ENCODE data around the gene PXDC1. TPM values are rescaled to one million over a fixed set of nuclear protein-coding genes. Genes with fewer than 3 reads are reported as not detected.

The PXDC1 gene
- total and polyA plus RNA-seq, 4 donors = 21.0 to 53.8 (median 43.3) TPM

DNA sequence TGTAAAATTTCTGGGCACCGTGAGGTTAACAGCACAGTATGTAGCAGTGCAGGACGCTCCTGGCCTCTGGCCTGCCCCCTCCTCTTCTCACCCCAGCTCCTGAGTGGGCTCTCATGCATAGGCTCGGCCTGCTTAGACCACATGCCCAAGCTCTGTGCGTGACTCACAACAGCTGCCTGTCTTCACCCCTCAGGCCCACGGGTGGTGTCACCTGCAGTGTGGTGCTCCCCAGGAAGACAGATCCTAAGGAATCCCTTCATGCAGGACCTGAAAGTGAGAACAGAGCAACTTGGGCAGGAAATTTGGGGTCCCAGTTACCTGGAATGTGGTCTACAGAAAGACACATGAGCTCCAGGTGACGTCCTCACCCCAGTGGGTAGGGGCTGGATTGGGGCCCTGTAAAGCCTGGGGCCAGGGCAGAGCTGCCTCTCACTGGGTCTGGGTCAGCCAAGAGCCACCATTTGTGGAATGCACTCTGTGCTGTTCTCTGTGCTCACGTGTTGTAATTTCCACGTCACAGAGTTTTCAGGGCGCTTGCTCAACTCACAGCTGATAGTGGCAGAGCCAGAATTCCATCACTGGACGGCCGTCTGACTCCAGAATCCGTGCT, 37.0 kb upstream of the PXDC1 start:
- Histone ChIP-seq H3K27me3 (ENCODE audit: control insufficient read depth in 3 of 3, insufficient read depth in 3 of 3, low read length in 2 of 3) (peaks cover 0 to 2% (median 0%) of the 10 kb centered on the region in 3 donors), H3K9me3 (ENCODE audit: control insufficient read depth in 4 of 4, insufficient read depth in 3 of 4, low read length in 3 of 4) (no peaks in the 10 kb centered on the region), H3K4me3 (no peak overlapping the region), H3K9ac (ENCODE audit: insufficient read depth in 1 of 2, low read length in 2 of 2) (no peak overlapping the region), H3K4me1 (ENCODE audit: control insufficient read depth in 5 of 5, insufficient read depth in 5 of 5, low read length in 5 of 5) (no peaks in the 10 kb centered on the region), H3K27ac (ENCODE audit: low read depth in 1 of 2, low read length in 1 of 2) (peak overlapping the region in 1 of 2 donors; percentile 30), H3K36me3 (ENCODE audit: control insufficient read depth in 4 of 4, insufficient read depth in 4 of 4, low read length in 4 of 4) (no peaks in the 10 kb centered on the region)
- ATAC-seq (ENCODE audit: insufficient read depth, low FRiP score) (no peak), DNase-seq (peak in 1 of 3 donors; percentile 40)
- 81 to 84% methylated on average over 12 of the region's 12 CpGs for WGBS, 2 donors
- TF ChIP-seq, protein P1, sequence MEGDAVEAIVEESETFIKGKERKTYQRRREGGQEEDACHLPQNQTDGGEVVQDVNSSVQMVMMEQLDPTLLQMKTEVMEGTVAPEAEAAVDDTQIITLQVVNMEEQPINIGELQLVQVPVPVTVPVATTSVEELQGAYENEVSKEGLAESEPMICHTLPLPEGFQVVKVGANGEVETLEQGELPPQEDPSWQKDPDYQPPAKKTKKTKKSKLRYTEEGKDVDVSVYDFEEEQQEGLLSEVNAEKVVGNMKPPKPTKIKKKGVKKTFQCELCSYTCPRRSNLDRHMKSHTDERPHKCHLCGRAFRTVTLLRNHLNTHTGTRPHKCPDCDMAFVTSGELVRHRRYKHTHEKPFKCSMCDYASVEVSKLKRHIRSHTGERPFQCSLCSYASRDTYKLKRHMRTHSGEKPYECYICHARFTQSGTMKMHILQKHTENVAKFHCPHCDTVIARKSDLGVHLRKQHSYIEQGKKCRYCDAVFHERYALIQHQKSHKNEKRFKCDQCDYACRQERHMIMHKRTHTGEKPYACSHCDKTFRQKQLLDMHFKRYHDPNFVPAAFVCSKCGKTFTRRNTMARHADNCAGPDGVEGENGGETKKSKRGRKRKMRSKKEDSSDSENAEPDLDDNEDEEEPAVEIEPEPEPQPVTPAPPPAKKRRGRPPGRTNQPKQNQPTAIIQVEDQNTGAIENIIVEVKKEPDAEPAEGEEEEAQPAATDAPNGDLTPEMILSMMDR (IDR thresholded peaks at IDR 0.05; ENCODE audit: control extremely low read depth, extremely low read depth) = no peak

DNA sequence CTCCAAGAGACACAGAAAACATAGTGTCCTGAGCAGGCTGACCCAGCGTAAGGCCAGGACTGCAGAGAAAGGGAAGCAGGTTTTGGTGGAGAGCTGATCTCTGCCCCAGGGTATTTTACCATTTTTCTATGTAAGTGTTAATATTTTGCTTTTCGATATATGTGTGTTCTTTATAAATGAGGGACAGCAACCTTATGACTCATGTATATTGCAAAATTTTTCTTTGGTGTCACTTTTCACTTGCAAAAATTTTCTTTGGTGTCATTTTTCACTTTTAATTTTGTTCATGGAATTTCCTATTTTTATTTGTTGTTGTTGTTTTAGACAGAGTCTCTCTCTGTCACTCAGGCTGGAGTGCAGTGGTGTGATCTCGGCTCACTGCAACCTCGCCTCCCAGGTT, 34.6 kb upstream of the PXDC1 start:
- TF ChIP-seq, protein P1 (IDR thresholded peaks at IDR 0.05; ENCODE audit: control extremely low read depth, extremely low read depth) = no peak
- no peak for ATAC-seq (ENCODE audit: insufficient read depth, low FRiP score)

DNA sequence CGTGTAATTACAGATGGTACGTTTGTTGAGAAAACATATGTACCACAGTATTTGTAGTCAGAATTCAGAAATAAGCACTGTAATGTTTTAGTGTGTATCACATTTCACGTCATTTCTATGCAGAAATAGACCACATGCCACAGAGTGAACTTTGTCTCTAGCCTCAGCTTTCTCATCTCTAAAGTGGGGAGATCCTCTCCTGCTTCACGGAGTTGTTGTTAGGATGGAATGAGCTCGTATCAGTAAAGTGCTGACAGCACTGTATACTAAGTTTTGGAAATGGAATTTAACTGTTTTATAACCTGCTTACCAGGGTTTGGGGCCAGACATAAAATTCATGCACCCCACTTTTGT, 34.2 kb upstream of the PXDC1 start:
- no peaks in the 10 kb centered on the region for H3K36me3 ChIP-seq (ENCODE audit: control insufficient read depth in 4 of 4, insufficient read depth in 4 of 4, low read length in 4 of 4)
- H3K4me3 ChIP-seq = no peak overlapping the region
- H3K9me3 ChIP-seq (ENCODE audit: control insufficient read depth in 4 of 4, insufficient read depth in 3 of 4, low read length in 3 of 4) = no peaks in the 10 kb centered on the region
- H3K4me1 ChIP-seq (ENCODE audit: control insufficient read depth in 5 of 5, insufficient read depth in 5 of 5, low read length in 5 of 5) = peaks cover 0 to 1% (median 0%) of the 10 kb centered on the region in 5 donors
- TF ChIP-seq, protein P1 (IDR thresholded peaks at IDR 0.05; ENCODE audit: control extremely low read depth, extremely low read depth) = no peak
- no peak overlapping the region for H3K27ac ChIP-seq (ENCODE audit: low read depth in 1 of 2, low read length in 1 of 2)
- DNase-seq = no peak
- H3K9ac ChIP-seq (ENCODE audit: insufficient read depth in 1 of 2, low read length in 2 of 2) = no peak overlapping the region
- no peak for ATAC-seq (ENCODE audit: insufficient read depth, low FRiP score)
- H3K27me3 ChIP-seq (ENCODE audit: control insufficient read depth in 3 of 3, insufficient read depth in 3 of 3, low read length in 2 of 3) = peaks cover 0 to 2% (median 0%) of the 10 kb centered on the region in 3 donors
- 84 to 89% methylated on average over 5 of the region's 5 CpGs for WGBS, 2 donors

More for the DNA sequence above, 34.6 kb upstream of the PXDC1 start:
- no peaks in the 10 kb centered on the region for H3K9me3 ChIP-seq (ENCODE audit: control insufficient read depth in 4 of 4, insufficient read depth in 3 of 4, low read length in 3 of 4)
- no peaks in the 10 kb centered on the region for H3K36me3 ChIP-seq (ENCODE audit: control insufficient read depth in 4 of 4, insufficient read depth in 4 of 4, low read length in 4 of 4)
- H3K4me1 ChIP-seq (ENCODE audit: control insufficient read depth in 5 of 5, insufficient read depth in 5 of 5, low read length in 5 of 5) = peaks cover 0 to 1% (median 0%) of the 10 kb centered on the region in 5 donors
- DNase-seq = no peak
- no peak overlapping the region for H3K4me3 ChIP-seq
- peaks cover 0 to 2% (median 0%) of the 10 kb centered on the region in 3 donors for H3K27me3 ChIP-seq (ENCODE audit: control insufficient read depth in 3 of 3, insufficient read depth in 3 of 3, low read length in 2 of 3)
- WGBS, 2 donors = 90 to 93% methylated on average over 4 of the region's 4 CpGs
- no peak overlapping the region for H3K9ac ChIP-seq (ENCODE audit: insufficient read depth in 1 of 2, low read length in 2 of 2)
- no peak overlapping the region for H3K27ac ChIP-seq (ENCODE audit: low read depth in 1 of 2, low read length in 1 of 2)

Data from lung (tissue), 12 donors.